NCI-H748 (cell line): ENCODE measurements around the gene DNAJC15.
A peak's percentile ranks its signal among the peaks of the same experiment; 100 is the strongest.
"Not testable (repeated sequence)": the region's sequence is repeated elsewhere in the genome, so short reads cannot be mapped to it uniquely, and the experiment has no call there.

Source experiments
- DNase-seq: peaks from one replicate; lab custom pipeline; 2025; ENCODE audit not compliant: unreplicated experiment; lab: John Stamatoyannopoulos, UW

DNAJC15 gene

DNA sequence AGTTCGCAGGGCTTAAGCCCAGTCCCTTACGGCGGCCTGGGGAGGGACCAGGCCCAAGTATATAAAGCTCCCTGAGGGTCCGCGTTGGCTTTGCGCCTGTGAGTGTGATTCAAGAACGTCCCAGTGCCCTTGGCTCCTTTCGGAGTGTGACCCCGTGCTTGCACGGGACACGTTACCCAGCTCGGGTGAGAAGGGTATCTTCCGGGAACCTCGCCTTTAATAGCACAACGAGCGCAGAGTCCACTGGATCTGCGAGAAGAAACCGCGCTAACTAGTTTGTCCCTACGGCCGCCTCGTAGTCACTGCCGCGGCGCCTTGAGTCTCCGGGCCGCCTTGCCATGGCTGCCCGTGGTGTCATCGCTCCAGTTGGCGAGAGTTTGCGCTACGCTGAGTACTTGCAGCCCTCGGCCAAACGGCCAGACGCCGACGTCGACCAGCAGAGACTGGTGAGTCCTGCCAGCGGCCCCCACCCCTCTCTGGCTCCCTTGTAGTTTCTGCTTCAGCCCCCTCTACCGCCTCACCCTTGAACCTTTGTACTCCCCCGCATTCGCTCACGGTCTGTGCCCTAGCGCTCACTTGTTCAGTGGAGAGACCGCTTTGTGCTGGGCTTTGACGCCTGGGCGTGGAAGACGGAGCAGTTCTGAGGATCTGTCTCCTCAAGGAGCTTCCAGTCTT lies at the start of gene DNAJC15:
Gene DNAJC15, plus strand, starts transcription at position 298 of the 675 bp plus-strand sequence. Its CDS starts 41 bp downstream, at position 339.
- peak; percentile 90 for DNase-seq

DNA sequence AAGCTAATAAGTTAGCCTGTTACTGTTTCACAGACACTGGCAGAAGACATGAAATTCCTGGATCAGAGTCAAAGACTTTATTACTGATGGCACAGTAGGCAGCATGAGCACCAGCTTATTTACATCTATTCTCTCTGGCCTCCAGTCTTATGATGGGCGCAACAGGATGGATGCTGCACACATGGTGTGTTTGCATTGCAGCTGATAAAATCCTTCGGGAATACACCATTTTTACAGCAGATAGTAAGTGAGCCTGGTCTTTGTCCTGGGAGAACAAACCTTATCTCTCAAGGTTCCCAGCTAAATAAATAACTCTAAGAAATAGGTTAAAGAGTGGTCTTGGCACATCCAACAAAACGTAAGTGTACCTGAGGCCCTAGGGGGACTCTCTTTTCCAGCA lies 47.3 kb upstream of the DNAJC15 start:
- DNase-seq, result no peak

DNA sequence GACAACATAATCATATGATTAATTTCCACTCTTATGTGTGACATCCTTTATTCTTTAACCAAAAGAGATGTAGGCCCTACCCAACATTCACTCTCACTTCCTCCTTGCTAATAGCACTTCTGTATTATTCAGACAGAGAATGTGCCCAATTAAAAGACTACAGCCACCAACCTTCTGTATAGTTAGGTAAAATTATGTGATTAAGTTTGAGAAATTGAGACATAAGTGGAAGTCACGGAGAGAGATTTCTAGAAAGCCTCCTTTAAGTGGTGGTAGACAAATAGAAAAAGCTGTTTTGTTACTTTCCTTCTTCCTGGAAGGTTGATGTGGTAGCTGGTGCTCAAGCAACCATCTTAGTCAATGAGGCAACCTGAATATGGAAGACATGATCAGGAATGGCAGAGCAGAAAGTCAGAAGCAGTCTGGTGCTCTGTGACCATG lies 46.1 kb upstream of the DNAJC15 start:
- no peak for DNase-seq

DNA sequence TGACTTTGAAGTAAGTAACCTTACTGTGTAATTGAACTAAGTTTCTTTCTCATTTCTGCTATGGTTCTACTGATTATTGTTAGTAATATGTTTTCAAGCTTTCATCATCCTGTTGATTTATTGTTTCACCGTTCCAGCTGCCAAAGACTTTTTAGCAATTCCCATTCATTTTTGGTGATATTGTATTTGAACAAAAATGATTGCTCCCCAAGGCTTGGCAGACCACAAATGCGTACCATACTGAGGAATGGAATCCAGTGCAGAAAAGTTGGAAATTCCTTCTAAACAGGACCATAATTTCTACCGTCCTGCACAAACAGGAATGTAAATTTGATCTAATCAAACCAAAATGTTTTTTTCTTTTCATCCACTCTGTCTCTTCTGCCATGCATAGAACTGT lies 42.1 kb upstream of the DNAJC15 start:
- DNase-seq, result no peak

DNA sequence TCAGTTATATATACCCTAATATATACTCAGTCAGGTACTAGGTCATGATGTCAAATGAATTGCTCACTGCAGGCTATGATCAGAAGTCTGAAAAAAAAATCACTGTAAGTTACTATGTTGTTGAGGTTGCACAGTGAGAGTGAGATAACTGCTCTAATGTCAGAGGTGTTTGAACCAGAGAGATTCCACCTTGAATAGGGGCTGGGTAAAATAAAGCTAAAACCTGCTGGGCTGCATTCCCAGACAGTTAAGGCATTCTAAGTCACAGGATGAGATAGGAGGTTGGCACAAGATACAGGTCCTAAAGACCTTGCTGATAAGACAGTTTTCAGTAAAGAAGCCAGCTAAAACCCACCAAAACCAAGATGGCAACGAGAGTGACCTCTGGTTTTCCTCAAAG lies 41.5 kb upstream of the DNAJC15 start:
- no peak for DNase-seq

DNA sequence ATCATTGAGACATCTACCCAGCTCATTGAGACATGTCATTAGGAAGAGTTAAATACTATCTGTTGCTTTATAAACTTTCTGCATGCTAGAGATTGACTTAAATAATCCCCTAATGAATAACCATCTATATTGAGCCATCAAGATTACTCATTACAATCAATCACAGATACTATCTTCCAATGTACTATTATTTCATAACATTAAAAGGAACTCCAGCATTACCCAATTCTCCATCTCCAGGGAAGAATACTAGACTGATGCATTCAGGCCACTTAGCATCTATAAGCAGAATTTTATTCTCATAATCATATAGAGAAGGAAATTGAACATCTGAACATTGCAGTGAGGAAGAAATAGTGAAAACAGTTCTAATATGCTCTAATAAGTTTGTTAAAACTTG lies 39.4 kb upstream of the DNAJC15 start:
- DNase-seq, result no peak

DNA sequence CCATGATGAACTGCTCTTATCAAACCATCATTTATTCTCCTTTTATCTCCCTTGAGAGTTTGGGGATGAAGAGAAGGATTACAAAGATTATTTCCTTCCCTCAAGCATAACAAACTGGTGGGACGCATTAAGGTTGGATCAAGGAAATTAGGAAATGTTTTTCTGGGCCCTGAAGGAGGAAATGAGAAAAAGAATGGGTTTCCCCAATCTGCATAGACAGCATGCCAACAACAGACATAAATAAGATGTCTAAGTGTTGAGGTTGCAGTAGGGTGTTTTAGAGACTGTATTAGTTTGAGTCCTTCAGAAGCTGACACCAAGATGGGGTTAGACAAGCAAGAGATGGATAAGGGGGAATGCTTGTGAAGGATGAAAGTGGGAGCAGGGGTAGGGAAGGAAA lies 38.7 kb upstream of the DNAJC15 start:
- no peak for DNase-seq

DNA sequence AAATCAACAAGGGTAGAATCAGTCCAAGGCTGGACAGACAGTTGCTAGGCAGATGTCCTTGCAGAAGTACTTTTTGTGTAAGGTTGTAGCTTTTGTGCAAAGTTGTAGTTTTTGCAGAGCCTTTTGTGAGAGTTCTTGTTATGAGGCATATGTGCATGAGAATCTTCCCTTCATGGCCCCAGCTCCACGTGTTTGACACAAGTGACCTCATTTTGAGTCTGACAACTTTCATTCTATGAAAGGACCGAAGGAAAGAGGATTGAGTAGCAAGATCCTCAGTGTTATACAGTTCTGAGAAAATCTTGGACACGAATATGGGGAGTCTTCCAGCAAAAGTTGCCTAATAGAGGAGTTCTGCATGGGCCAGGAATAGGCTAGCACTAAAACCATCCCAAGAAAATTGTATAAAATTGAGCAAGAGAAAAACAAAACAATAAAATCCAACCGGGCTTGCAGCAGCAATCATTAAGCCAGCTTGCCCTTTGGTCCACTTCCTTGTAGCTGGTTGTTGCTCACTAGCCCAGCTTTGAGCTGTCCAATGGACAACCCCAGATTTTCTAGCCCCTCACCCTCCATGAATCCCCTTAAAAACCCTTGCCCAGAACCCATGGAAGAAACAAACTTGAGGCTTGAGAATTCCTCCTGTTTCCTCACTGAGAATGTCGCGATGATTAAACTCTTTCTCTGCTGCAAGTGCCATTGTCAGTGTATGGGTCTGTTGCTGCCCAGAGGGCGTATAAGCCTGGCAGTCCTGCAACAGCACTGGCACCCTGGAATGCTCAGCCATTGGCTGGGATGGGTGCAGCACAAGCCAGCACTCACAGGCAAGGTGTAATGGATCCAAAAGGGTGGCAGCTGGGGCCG lies 37.8 kb upstream of the DNAJC15 start:
- no peak for DNase-seq

DNA sequence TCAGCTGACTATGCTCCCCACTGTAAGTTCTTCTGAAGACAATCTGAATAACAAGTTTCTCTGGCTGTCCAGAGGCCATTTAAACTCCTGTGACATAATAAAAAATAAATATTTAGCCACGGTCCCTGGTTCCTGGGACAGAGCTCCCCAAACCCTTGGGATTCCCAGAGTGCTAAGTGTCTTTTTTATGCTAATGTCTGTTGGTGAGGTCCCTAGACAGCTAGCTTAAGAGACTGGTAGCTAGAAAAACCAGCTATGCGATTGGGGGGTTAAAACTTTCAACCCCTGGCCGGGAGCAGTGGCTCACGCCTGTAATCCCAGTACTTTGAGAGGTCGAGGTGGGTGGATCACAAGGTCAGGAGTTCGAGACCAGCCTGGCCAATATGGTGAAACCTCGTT lies 37.2 kb upstream of the DNAJC15 start:
- DNase-seq, result no peak

DNA sequence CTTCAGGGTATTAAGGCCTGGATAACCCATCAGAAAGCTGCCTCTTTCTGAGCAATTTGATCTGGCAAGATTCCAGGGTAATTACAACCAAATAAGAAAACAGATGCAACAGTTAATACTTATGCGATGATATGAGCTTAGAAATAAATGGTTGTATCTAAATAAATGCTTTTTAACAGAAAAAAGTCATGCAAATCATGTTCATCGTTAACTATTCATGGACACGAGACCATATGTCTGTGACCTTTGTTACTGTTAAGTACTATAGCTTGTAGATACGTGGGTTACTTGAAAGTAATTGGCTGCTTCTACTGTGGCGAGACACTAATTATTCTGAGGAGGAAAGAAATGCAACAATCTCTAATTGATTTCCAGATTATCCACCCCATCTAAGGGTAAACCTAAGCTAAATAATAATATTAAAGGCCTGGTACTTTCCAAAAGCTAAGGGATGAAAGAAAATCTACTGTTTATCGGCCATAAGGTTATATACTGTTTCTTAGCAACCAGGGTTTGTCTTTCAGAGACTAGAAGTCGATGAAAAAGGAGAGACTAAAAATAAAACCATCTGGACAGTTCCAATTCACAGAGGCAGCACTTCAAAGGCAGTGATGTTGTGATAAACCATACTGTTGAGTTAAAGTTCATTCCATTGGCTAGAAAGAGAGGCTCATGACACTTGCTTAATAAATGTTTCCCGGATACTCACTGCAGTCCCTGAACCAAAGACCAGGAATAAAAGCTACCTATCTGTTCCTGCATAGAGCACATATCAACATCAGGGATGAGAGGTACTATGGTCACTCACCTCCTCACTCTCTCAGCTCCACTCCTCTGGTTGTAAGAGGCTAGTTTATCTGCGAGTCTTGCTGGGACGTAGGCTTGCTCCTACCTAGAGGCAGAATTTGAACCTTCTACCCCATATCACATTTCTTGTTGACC lies 32.8 kb upstream of the DNAJC15 start:
- DNase-seq, result peak; percentile 82

DNA sequence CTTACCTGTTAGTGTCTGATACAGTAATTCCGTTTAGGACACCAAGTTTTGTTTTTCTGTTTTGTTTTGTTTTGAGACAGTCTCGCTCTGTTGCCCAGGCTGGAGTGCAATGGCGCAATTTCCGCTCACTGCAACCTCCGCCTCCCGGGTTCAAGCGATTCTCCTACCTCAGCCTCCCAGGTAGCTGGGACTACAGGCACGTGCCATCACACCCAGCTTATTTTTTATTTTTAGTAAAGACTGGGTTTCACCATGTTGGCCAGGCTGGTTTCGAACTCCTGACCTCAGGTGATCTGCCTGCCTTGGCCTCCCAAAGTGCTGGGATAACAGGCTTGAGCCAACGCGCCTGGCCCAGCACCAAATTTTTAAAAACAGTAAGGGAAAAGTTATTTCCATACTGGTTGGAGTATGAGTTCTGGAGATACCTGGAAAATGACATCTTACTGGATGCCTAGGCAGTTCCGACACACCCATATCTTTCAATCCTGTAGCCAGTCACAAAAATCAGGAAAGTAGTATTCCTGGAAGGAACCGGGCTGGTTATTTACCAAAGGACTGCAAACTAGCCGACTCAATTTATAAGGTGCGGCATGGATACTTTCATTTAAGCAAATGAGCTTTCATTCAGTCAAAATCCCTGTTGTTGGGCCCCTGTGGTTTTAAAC lies 32.0 kb upstream of the DNAJC15 start:
- DNase-seq, result not testable (repeated sequence)

DNA sequence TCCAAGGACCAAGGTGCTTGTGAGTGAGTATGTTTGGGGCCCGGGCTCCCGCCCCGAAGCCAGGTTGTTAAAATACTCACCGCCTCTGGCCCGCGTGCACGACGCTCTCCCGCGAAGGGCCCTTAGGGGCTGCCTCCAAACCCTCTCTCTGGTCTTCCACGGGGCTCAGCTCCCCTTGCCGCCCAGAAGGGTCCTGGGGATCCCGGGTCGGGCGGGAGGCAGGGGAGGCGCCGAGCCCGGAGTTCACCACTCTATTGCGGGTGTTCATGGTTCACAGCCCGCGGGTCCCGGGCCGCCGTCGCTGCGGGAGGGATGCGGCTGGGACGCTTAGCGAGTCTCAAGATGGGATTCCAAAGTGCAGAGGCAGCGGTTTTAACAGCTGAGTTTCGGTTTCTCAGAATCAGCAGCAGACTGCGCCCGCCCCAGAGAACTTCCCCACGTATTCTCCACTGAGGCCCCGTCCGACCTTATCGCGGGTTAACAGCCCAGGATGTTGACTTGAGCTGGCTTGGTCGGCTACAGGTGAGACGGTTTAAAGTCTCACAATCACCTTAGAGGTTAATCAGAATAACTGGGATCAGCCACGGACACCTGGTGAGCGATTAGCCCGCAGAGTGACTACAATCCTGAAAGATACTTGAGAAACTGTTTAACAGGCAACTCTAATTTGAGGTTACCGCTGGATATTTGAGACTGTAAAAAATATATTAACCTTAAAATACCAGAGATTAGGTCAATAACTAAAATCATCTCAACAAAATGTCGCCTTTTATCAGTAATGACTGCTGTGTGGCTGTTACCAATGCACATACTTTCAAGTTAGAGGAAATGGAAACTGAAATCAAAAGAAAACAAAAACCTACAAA lies 31.3 kb upstream of the DNAJC15 start, which contains the start of gene EPSTI1:
Gene EPSTI1, minus strand, starts transcription at position 344 of the 866 bp plus-strand sequence. Its CDS starts 76 bp downstream, at position 268.
- peak; percentile 38 for DNase-seq

DNA sequence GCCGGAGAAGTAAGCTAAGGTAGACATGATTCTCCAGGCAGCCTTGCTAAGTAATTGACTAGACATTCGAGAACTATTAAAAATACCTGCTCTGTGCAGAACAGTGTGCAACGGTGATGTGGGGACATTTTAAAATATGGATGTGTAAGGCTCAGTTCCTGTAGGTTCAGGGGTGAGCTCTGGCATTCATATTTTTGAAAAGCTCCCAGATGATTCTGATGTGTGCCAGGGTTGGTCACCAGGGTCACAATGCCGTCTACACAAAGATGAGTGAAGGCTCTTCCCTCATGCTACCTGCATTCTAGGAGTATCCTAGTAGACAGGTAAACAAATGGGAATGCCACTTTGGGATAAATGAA lies 30.6 kb upstream of the DNAJC15 start:
- DNase-seq, result no peak

DNA sequence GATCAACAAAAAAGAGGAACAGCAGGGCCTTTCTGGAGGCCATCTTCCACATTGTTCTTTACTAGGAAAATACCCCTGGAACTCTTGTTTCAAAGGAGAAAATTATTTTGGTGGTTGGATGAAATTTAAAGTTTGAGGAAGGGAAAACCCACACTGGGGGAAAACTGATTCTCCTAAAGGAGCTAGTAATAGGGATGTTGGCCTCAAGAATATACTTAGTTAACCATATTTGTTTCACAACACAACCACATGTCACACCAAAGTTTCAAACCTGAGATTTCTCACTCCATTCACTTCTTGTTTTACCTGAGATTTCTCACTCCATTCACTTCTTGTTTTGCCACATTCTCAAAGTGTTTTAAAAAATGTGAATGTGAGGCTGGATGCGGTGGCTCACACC lies 28.5 kb upstream of the DNAJC15 start:
- no peak for DNase-seq

DNA sequence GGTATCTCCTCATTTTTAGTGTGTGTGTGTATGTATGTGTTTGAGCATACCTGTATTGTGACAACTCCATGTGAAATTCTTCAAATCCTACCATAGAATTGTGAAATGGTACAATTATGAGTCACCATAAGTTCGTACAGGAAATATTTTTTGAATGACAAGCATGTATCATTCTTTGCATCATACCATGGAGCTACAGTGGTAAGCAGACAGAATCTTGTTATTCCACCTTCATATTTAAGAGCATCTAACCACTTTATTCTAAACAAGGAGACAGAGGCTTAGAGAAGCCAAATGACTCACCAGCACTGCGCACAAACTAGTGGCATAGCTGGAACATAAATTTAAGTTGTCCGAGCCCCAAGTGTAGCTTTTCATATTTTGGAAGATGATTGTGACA lies 26.8 kb upstream of the DNAJC15 start:
- no peak for DNase-seq

DNA sequence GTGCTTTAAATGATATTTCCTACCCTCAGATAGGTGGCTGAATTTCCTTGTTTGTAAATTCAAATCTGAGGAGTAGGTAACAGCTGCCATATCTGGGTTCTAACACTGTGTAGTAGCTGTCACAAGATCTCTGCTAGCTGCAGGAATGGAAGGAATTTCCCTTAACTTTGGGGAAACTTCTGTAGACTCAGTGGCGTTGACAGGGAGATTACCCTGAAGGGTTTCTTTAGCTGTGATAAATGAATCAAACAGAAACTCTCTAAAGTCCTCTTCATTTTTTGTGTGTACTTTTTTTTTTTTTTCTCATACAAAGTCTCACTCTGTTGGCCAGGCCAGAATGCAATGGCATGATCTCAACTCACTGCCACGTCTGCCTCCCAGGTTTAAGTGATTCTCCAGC lies 26.0 kb upstream of the DNAJC15 start:
- no peak for DNase-seq

DNA sequence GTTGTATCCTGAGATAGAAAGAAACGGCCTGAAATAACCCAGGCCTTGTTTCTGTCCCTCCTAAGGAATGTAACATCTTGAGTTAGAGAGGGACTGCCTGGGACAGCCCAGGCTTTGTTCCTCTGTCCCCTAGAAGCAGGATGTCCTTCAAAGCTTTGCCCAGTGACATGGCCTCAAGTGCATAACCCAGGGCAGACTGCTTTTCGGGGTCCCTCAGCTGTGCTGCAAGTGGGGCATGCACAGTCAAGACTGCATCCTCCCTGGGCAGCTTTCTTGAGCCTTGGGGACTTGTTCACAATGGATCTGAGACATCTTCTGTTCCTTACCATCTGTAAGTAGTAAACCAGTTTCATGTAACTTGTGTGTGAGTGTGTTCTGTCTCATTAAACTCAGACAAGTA lies 23.9 kb upstream of the DNAJC15 start:
- no peak for DNase-seq

DNA sequence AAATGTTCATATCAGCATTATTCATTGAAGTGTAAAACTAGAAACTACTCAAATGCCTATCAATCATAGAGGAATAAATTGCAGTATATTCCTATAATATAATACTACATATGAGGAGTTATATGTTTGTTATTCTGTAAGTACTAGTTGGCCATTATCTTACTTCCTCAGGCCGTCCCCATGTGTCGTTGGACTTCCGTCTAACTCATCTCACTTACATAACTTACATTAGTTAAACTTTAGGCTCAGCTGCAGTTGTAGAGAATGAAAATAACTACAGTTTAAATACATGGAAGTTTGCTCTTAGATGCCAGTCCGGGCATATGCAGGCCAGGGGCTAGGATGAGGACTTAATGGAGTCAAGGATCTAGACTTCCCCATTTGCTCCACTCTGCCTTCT lies 22.7 kb upstream of the DNAJC15 start:
- no peak for DNase-seq

DNA sequence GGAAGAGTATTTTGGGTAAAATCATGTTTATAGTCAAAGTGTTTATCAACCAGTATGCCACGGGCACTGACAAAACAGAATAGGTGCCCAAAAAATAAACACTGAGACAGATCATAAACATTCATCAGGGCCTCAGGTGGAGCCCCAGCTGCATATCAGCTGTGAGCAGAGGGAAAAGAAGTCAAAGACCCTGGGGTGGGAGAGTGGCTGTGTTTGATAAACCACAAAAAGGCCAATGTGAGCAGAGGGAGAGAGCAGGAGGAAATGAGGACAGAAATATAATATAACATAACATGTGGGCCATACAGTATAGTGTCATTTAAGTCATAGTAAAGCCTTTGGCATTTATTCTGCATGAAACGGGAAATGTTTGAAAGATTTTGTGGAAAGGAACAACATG lies 21.4 kb upstream of the DNAJC15 start:
- DNase-seq, result no peak

DNA sequence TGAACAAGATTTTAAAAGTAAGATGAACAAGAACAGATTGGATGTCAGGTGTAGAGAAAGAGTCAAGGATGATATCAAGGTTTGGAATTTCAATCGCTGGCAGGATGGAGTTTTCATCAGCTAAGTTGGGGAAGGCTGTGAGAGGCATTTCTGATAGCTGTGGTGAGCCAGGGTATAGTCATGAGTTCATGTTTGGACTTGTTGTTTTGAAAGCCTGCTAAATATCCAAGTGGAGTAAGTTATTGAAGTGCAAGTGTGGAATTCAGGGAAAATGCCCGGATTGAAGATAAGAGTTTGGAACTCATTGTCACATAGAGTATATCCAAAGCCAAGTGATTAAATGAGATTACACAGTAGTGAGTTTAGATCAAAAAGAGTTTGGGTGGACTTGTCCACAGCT lies 20.4 kb upstream of the DNAJC15 start:
- no peak for DNase-seq
